Smooth muscle cell of the brain vasculature (primary cell): ENCODE measurements around the gene DHRS9.

Experiments used
- DNase-seq: peaks from one replicate; pipeline ENCODE4 v3.0.0-alpha.2; 2012; ENCODE audit warnings: low read depth, low spot score

The DHRS9 gene

DNA sequence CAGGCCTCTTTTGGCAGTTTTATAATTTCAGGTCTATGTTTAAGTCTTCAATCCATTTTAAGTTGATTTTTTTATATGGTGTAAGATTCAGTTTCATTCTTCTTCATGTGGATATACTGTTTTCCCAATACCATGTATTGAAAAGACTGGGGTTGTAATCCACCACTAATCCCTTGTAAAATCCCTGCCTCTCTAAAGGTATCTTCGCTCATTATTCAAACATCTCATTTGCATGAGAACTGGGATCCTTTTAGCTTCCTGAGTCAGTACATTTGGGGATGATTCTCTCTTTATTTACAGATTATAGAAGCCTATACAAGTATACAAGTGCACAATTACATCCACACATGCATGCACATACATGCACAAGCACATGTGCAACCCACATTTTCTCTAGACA lies 25.3 kb downstream of the DHRS9 start:
- no peak for DNase-seq

- peak; percentile 26 for DNase-seq
These were observed 26.3 kb downstream of the DHRS9 start for GRCh38 chr2:169095621-169096105.

GRCh38 chr2:169104848-169105247 lies 35.5 kb downstream of the DHRS9 start:
- DNase-seq, result no peak

GRCh38 chr2:169105476-169105875 lies 36.1 kb downstream of the DHRS9 start:
- no peak for DNase-seq

GRCh38 chr2:169106134-169106533 lies 36.8 kb downstream of the DHRS9 start:
- no peak for DNase-seq

- no peak for DNase-seq
These were observed 37.5 kb downstream of the DHRS9 start for GRCh38 chr2:169106563-169107545.

DNA sequence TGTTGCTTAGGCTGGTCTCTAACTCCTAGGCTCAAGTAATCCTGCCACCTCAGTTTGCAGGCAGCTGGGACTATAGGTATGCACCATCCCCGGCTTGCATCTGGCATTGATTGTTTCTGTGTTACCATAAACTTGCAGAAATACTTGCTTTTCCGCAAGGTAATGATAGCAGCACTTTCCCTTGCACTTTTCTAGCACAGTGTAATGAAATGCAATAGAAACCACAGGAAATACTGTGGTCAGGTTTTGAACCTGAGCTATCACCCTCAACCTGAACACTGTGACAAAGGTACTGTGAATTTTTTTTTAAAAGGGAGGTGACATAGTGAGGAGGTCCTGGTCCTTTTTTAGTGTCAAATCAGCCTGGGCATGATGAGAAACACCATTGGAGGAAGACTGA lies 38.3 kb downstream of the DHRS9 start:
- DNase-seq, result no peak

GRCh38 chr2:169108099-169108884 lies 38.9 kb downstream of the DHRS9 start:
- no peak for DNase-seq

DNA sequence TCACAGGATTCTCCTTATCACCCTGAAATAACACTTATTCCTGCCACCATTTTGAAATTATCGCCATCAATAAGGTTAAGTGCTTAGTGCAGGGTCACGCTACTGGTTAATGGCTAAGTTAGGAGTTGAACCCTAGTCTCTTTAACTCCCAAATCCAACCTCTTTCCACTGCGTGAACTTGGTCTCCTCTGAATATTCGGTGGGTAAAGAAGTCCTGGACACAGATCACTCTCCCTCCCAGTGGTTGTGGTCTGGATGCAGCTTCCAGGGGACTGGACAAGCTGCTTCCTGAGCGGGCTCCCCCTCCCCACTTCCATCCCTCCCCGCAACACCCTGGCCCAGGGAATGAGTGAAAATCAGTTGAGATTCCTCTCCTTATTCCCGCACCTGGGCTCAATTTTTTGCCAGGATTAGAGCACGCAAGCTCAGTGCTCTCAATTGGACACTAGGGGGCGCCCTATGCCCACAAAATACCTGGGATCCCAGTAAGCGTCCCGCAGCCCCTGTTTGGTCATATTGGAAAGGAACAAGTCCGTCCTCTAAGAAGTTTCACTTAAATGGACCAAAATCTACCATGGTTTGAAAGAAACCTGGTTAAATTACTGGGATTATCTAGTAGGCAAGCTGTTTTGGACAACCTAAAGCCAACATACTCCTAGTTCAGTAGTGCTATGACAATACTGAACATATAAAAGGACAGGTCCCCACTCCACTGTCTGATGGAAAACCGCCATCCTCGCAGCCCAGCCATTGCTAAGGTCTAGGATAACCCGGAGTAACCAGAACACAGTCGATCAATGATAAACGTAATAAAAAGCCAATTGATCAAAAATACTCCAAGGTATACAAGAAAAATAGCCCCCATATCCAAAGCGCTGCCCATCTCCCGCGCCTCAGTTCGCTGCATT lies 40.4 kb downstream of the DHRS9 start:
- peak; percentile 31 for DNase-seq

DNA sequence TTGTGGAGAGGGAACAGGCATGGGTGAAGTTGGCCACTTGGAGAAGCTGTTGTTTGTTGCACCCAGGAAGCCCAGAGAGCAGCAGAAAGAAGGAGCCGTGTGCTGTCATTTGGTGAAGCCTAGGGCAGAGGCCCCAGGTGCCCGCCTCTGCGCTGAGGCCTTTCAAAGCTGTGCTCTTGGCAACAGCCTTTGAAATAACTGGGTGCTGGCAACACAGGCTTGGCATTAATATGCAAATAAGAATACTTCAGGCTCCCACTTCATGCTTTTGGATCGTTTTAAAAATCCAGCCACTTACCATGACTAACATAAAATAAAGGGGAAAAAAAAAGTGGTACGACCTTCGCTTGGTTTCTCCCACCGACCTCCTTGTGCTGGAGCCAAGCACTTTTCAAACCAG lies 41.1 kb downstream of the DHRS9 start:
- DNase-seq, result no peak

- no peak for DNase-seq
These were observed 41.6 kb downstream of the DHRS9 start for GRCh38 chr2:169110916-169111315.

GRCh38 chr2:169112841-169113240 lies 43.5 kb downstream of the DHRS9 start:
- no peak for DNase-seq

DNA sequence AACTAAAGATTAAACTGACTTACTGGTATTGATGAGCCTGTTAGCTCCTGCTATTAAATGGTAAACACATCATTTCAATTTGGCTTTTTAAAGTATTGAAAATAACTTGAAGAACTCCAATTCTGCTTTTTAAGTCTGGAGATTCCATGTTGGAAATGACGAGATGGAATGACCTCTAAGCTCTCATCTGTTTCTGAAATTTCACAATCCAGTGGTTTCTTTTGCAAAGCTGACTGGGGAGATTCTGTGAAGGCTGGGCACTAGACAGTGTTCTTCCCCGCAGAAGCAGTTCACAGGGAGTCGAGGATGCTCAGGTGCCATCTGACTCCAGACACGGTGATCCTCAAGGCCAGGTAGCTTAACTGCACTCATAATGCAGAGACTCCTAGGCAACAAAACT lies 44.7 kb downstream of the DHRS9 start:
- no peak for DNase-seq

DNA sequence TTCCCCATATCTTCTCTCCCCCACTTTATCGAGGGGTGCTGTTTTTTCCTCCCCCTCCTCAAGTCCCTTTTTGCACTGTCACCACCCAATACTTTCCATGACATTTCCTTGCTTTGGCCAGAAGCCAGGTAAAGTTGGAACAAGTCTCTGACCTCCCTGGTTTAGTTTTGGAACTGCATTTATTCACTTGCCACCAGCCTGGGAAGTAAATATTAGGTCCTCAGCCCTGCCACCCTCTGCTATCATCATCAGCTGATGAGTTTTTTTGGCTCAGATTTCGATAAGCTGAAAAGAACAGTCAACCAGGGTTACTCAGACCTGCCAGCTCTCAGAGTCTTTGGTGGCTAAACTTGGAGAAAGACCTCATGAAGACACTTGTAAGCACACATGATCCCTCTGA lies 47.0 kb downstream of the DHRS9 start:
- no peak for DNase-seq

DNA sequence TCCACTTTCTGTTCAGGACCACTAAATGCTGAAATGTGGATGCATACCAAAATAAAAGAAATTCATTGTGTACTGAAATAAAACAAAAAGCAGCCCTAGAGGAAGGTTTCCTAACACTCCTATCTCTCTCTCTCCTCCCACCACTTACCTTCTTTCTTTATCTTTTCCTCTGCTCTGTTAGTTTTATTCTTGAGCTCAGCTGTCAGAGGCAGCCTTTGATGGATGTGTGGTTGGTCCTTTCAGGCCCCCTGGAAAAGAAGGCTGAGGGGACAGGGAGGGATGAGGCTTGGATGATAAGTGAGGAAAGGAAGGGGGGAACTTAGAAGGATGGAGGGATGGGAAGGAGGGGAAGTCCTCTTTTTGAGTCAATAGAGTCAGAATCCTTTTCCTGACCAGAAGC lies 47.6 kb downstream of the DHRS9 start:
- DNase-seq, result no peak

- DNase-seq, result no peak
These were observed 48.7 kb downstream of the DHRS9 start for GRCh38 chr2:169118060-169118459.

- DNase-seq, result no peak
These were observed 49.9 kb downstream of the DHRS9 start for GRCh38 chr2:169119123-169119760.

GRCh38 chr2:169119851-169120250 lies 50.5 kb downstream of the DHRS9 start:
- no peak for DNase-seq

GRCh38 chr2:169129703-169130243 lies 60.4 kb downstream of the DHRS9 start:
- no peak for DNase-seq
